Measurements from ENCODE around the gene CTCF. TPM values are rescaled to one million over a fixed set of nuclear protein-coding genes. Genes with fewer than 3 reads are reported as not detected.
A peak's percentile ranks its signal among the peaks of the same experiment; 100 is the strongest.

The CTCF gene
- total RNA-seq, 1 donor from 2014 or later, result 43.2 TPM

- intact Hi-C loops (cut with DNase I), result no loop called here
- TF ChIP-seq POLR2AphosphoS5 (IDR thresholded peaks at IDR 0.05; ENCODE audit: insufficient read depth in 1 of 2, low read depth in 1 of 2), result no peak
- TF ChIP-seq CTCF (IDR thresholded peaks at IDR 0.05), result no peak
- no peak for TF ChIP-seq POLR2A (IDR thresholded peaks at IDR 0.05)
- H3K36me3 ChIP-seq, result no peaks in the 10 kb centered on the region
- H3K4me1 ChIP-seq, result peaks cover 60% of the 10 kb centered on the region
- no peaks in the 10 kb centered on the region for H3K9me3 ChIP-seq
- H3K27me3 ChIP-seq, result no peaks in the 10 kb centered on the region
- no peak overlapping the region for H3K4me3 ChIP-seq
- H3K27ac ChIP-seq, result no peak overlapping the region
- DNase-seq (ENCODE audit: extremely low spot score in 2 of 2), result no peak
These were observed 101.0 kb downstream of the CTCF start for GRCh38 chr16:67663151-67663876.

- no peaks in the 10 kb centered on the region for H3K9me3 ChIP-seq
- H3K27me3 ChIP-seq, result no peaks in the 10 kb centered on the region
- H3K36me3 ChIP-seq, result no peaks in the 10 kb centered on the region
- H3K4me1 ChIP-seq, result peaks cover 56% of the 10 kb centered on the region
- TF ChIP-seq POLR2A (IDR thresholded peaks at IDR 0.05), result no peak
- TF ChIP-seq POLR2AphosphoS5 (IDR thresholded peaks at IDR 0.05; ENCODE audit: insufficient read depth in 1 of 2, low read depth in 1 of 2), result no peak
- TF ChIP-seq CTCF (IDR thresholded peaks at IDR 0.05), result no peak
- no peak overlapping the region for H3K27ac ChIP-seq
- DNase-seq (ENCODE audit: extremely low spot score in 2 of 2), result no peak
- no peak overlapping the region for H3K4me3 ChIP-seq
- intact Hi-C loops (cut with DNase I), result no loop called here
These were observed 101.5 kb downstream of the CTCF start for GRCh38 chr16:67663877-67664222.

- Histone ChIP-seq H3K9me3 (no peaks in the 10 kb centered on the region), H3K27ac (no peak overlapping the region), H3K4me1 (peaks cover 52% of the 10 kb centered on the region), H3K4me3 (no peak overlapping the region), H3K36me3 (no peaks in the 10 kb centered on the region), H3K27me3 (no peaks in the 10 kb centered on the region)
- intact Hi-C loops (cut with DNase I), result no loop called here
- TF ChIP-seq POLR2A (IDR thresholded peaks at IDR 0.05), result no peak
- TF ChIP-seq POLR2AphosphoS5 (IDR thresholded peaks at IDR 0.05; ENCODE audit: insufficient read depth in 1 of 2, low read depth in 1 of 2), result no peak
- no peak for TF ChIP-seq CTCF (IDR thresholded peaks at IDR 0.05)
- no peak for DNase-seq (ENCODE audit: extremely low spot score in 2 of 2)
These were observed 101.9 kb downstream of the CTCF start for GRCh38 chr16:67664258-67664657.

GRCh38 chr16:67664871-67665270, 102.5 kb downstream of the CTCF start:
- H3K4me1 ChIP-seq, result peaks cover 46% of the 10 kb centered on the region
- no peak for DNase-seq (ENCODE audit: extremely low spot score in 2 of 2)
- H3K4me3 ChIP-seq, result no peak overlapping the region
- no peak overlapping the region for H3K27ac ChIP-seq
- no peaks in the 10 kb centered on the region for H3K27me3 ChIP-seq
- intact Hi-C loops (cut with DNase I), result no loop called here
- H3K36me3 ChIP-seq, result no peaks in the 10 kb centered on the region
- TF ChIP-seq POLR2AphosphoS5 (IDR thresholded peaks at IDR 0.05; ENCODE audit: insufficient read depth in 1 of 2, low read depth in 1 of 2) (no peak), CTCF (IDR thresholded peaks at IDR 0.05) (no peak), POLR2A (IDR thresholded peaks at IDR 0.05) (no peak)
- H3K9me3 ChIP-seq, result no peaks in the 10 kb centered on the region

- H3K27ac ChIP-seq, result no peak overlapping the region
- H3K36me3 ChIP-seq, result no peaks in the 10 kb centered on the region
- no peak for DNase-seq (ENCODE audit: extremely low spot score in 2 of 2)
- no peaks in the 10 kb centered on the region for H3K27me3 ChIP-seq
- TF ChIP-seq POLR2A (IDR thresholded peaks at IDR 0.05), result no peak
- no peak for TF ChIP-seq CTCF (IDR thresholded peaks at IDR 0.05)
- TF ChIP-seq POLR2AphosphoS5 (IDR thresholded peaks at IDR 0.05; ENCODE audit: insufficient read depth in 1 of 2, low read depth in 1 of 2), result no peak
- peak overlapping the region; percentile 67 to 78 for H3K4me3 ChIP-seq
- H3K4me1 ChIP-seq, result peaks cover 45% of the 10 kb centered on the region
- intact Hi-C loops (cut with DNase I), result no loop called here
- no peaks in the 10 kb centered on the region for H3K9me3 ChIP-seq
These were observed 103.3 kb downstream of the CTCF start for GRCh38 chr16:67665598-67665997.
